ENCODE measurements around the gene CNOT11. TPM values are rescaled to one million over a fixed set of nuclear protein-coding genes. Genes with fewer than 3 reads are reported as not detected.
A peak's percentile ranks its signal among the peaks of the same experiment; 100 is the strongest.

The CNOT11 gene
- total and polyA plus RNA-seq, 2 of the 4 experiments (the other 2 are of a cell fraction) = 36.4 to 55.8 TPM

DNA sequence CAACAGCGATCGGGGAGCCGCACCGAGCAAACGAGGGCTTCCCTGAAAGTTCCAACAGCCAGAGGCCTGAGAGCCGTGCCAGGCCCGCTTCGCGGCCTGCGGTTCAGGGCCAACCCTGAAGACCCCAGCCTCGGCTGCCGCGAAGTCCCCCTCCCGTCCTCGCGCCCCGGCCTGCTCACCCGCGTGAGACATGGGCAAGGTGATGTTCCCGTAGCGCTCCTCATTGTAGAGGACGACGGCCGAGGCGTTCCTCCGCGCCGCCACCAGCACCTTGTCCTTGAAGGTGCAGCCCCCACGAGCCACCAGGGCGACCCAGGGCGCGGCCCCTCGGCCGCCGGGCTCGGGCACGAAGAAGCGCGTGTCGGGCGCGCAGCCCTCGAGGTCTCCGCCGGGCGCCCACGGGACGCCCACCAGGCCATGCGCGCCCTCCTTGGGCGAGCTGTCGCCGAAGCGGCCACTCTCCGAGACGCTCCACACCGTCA, 55.3 kb downstream of the CNOT11 start:
- intact Hi-C loops (cut with micrococcal nuclease) = no loop called here
- 0% methylated on average over 27 of the region's 57 CpGs; no CpG with 5 or more reads in 1 of the 2 experiments for WGBS, 2 experiments (ENCODE audit: extremely low coverage in 2 of 2, insufficient read length in 1 of 2)

More for the DNA sequence above, 55.3 kb downstream of the CNOT11 start:
- peak overlapping the region; percentile 86 for H3K4me3 ChIP-seq (ENCODE audit: insufficient read depth, low read depth, low read length)
- dilution Hi-C loops (cut with HindIII; ENCODE audit: low sequenced_read_pairs, unreplicated experiment) = no loop called here
- peak overlapping the region; percentile 66 for H3K4ac ChIP-seq (ENCODE audit: low read depth, low read length)
- H3K9ac ChIP-seq (ENCODE audit: low read depth, low read length) = peak overlapping the region; percentile 85
- H2AK5ac ChIP-seq (ENCODE audit: low read depth, low read length) = peak overlapping the region; percentile 79
- peak overlapping the region; percentile 10; the same call in 1 of the 2 replicates for H3K18ac ChIP-seq (ENCODE audit: low read depth, low read length)
- peak overlapping the region; percentile 55; the same call in 1 of the 2 replicates for H4K5ac ChIP-seq (ENCODE audit: low read depth, low read length)
- H3K14ac ChIP-seq (replicated peaks; ENCODE audit: low read depth, low read length) = peak overlapping the region; percentile 92
- peak overlapping the region; percentile 97; the same call in 1 of the 2 replicates for H3K23ac ChIP-seq (ENCODE audit: low read depth, low read length)
- H3K9me1 ChIP-seq (ENCODE audit: insufficient read depth, low read length) = peaks cover 15% of the 10 kb centered on the region
- H3K79me1 ChIP-seq (ENCODE audit: low read depth in 1 of 2, low read length in 2 of 2) = peaks cover 15 to 51% of the 10 kb centered on the region in 2 experiments
- H3K56ac ChIP-seq (ENCODE audit: extremely low read depth, insufficient read depth, low read length) = no peak overlapping the region; the same call in 1 of the 2 replicates
- no peaks in the 10 kb centered on the region for H3K9me3 ChIP-seq (ENCODE audit: control insufficient read depth, insufficient read depth, low read length)
- peaks cover 43% of the 10 kb centered on the region for H4K20me1 ChIP-seq (ENCODE audit: insufficient read depth, low read length)
- no peaks in the 10 kb centered on the region for H3K27me3 ChIP-seq (ENCODE audit: control insufficient read depth, insufficient read depth, low read length)
- H2AFZ ChIP-seq (replicated peaks; ENCODE audit: low read length, poor library complexity) = peak overlapping the region; percentile 98
- H3K27ac ChIP-seq (ENCODE audit: insufficient read depth, low read length) = peak overlapping the region; percentile 78
- H2BK20ac ChIP-seq (ENCODE audit: low read depth, low read length) = no peak overlapping the region
- peak overlapping the region; percentile 97 for H2AK9ac ChIP-seq (replicated peaks; ENCODE audit: low read depth, low read length, poor library complexity)
- H2BK15ac ChIP-seq (ENCODE audit: low read depth, low read length) = no peak overlapping the region
- peak overlapping the region; percentile 77 for H2BK5ac ChIP-seq (ENCODE audit: low read depth, low read length, poor library complexity, severe bottlenecking)
- 0 out of 2 replicates have a peak overlapping the region, but pooled peaks have one; percentile 21 for H2BK120ac ChIP-seq (ENCODE audit: low read depth, low read length)
- H4K91ac ChIP-seq (ENCODE audit: insufficient read depth, low read depth, low read length) = peak overlapping the region; percentile 71; the same call in 1 of the 2 replicates
- BruUV-seq (replicated peaks) = no TSS peak
- TF ChIP-seq POLR2A (IDR thresholded peaks at IDR 0.05; ENCODE audit: low read depth, low read length) (no peak), MAFK (IDR thresholded peaks at IDR 0.05; ENCODE audit: low read depth, low read length) (no peak)
- H3K36me3 ChIP-seq (ENCODE audit: control insufficient read depth, insufficient read depth, low read length) = no peaks in the 10 kb centered on the region
- ChIA-PET POLR2A (ENCODE audit: unreplicated experiment) (no interaction called here), CTCF (interaction anchor here (0.5 kb wide), 1 partner anchor 125 kb away, joined by 3 read pairs; no protein-coding TSS in a partner anchor)
- no peak for DNase-seq
- ATAC-seq (ENCODE audit: low read depth) = peak; percentile 21
- peak overlapping the region; percentile 99 for H3K4me2 ChIP-seq (ENCODE audit: low read depth, low read length)
- H4K8ac ChIP-seq (ENCODE audit: low read depth in 2 of 2, low read length in 2 of 2) = peak overlapping the region; percentile 78 to 94; a peak in 3 of 4 replicates
- in situ Hi-C loops (cut with MboI; ENCODE audit: low sequenced_read_pairs) = no loop called here
- H3K4me1 ChIP-seq (ENCODE audit: control insufficient read depth, insufficient read depth, low read length) = peaks cover 12% of the 10 kb centered on the region
